ENCODE data around the gene ZNF146.
"Not testable (repeated sequence)": the region's sequence is repeated elsewhere in the genome, so short reads cannot be mapped to it uniquely, and the experiment has no call there.

The ZNF146 gene

DNA sequence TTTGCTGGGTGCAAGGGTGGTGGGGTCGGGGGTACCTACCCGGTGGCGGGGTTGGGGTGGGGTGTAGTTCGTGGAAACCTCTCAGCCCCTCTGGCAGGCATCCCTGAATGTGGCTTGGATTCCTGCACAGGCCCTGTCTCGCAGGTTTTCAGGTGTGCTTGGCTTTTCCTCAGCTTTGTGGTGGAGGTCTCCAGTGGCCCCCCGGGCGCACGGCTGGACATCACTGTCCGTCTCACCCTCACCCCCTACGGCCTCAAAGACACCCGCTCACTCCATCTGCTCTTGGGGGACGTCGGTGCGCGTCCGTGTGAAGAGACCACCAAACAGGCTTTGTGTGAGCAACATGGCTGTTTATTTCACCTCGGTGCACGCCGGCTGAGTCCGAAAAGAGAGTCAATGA is 44.3 kb downstream of the ZNF146 start:
- Histone ChIP-seq H3K4me3 (replicated peaks; ENCODE audit: low read depth, low read length) (no peak overlapping the region), H3K27me3 (replicated peaks; ENCODE audit: control insufficient read depth, insufficient read depth, low read length) (no peaks in the 10 kb centered on the region), H3K36me3 (ENCODE audit: control insufficient read depth, insufficient read depth, low read length) (no peaks in the 10 kb centered on the region)
- DNase-seq (ENCODE audit: extremely low read depth, insufficient read length): no peak
- TF ChIP-seq, protein P1, sequence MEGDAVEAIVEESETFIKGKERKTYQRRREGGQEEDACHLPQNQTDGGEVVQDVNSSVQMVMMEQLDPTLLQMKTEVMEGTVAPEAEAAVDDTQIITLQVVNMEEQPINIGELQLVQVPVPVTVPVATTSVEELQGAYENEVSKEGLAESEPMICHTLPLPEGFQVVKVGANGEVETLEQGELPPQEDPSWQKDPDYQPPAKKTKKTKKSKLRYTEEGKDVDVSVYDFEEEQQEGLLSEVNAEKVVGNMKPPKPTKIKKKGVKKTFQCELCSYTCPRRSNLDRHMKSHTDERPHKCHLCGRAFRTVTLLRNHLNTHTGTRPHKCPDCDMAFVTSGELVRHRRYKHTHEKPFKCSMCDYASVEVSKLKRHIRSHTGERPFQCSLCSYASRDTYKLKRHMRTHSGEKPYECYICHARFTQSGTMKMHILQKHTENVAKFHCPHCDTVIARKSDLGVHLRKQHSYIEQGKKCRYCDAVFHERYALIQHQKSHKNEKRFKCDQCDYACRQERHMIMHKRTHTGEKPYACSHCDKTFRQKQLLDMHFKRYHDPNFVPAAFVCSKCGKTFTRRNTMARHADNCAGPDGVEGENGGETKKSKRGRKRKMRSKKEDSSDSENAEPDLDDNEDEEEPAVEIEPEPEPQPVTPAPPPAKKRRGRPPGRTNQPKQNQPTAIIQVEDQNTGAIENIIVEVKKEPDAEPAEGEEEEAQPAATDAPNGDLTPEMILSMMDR (IDR thresholded peaks at IDR 0.05; ENCODE audit: insufficient read depth, low read length, poor library complexity, severe bottlenecking): no peak

DNA sequence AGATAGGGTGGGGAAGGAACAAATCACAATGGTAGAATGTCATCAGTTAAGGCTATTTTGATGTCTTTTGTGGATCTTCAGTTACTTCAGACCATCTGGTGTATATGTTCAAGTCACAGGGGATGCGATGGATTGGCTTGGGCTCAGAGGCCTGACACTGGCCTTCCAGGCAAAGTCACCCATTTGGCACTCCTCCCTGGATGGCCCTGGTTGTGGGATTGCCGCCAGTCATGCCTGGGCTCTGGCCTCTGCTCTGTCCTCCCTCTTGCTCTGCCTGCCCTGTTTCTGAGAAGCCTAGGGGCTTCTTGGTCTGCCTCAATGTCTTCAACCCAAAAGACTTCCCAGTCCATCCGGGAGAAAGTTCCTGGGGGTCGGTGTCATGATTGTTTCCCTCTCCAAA is 50.2 kb downstream of the ZNF146 start:
- no peaks in the 10 kb centered on the region for H3K27me3 ChIP-seq (replicated peaks; ENCODE audit: control insufficient read depth, insufficient read depth, low read length)
- TF ChIP-seq, protein P1 (IDR thresholded peaks at IDR 0.05; ENCODE audit: insufficient read depth, low read length, poor library complexity, severe bottlenecking): no peak
- no peak overlapping the region for H3K4me3 ChIP-seq (replicated peaks; ENCODE audit: low read depth, low read length)
- no peak for DNase-seq (ENCODE audit: extremely low read depth, insufficient read length)
- H3K36me3 ChIP-seq (ENCODE audit: control insufficient read depth, insufficient read depth, low read length): no peaks in the 10 kb centered on the region

GRCh38 chr19:36265856-36266374 is 51.0 kb downstream of the ZNF146 start:
- no peaks in the 10 kb centered on the region for H3K27me3 ChIP-seq (replicated peaks; ENCODE audit: control insufficient read depth, insufficient read depth, low read length)
- TF ChIP-seq, protein P1 (IDR thresholded peaks at IDR 0.05; ENCODE audit: insufficient read depth, low read length, poor library complexity, severe bottlenecking): no peak
- no peaks in the 10 kb centered on the region for H3K36me3 ChIP-seq (ENCODE audit: control insufficient read depth, insufficient read depth, low read length)
- no peak for DNase-seq (ENCODE audit: extremely low read depth, insufficient read length)
- no peak overlapping the region for H3K4me3 ChIP-seq (replicated peaks; ENCODE audit: low read depth, low read length)

DNA sequence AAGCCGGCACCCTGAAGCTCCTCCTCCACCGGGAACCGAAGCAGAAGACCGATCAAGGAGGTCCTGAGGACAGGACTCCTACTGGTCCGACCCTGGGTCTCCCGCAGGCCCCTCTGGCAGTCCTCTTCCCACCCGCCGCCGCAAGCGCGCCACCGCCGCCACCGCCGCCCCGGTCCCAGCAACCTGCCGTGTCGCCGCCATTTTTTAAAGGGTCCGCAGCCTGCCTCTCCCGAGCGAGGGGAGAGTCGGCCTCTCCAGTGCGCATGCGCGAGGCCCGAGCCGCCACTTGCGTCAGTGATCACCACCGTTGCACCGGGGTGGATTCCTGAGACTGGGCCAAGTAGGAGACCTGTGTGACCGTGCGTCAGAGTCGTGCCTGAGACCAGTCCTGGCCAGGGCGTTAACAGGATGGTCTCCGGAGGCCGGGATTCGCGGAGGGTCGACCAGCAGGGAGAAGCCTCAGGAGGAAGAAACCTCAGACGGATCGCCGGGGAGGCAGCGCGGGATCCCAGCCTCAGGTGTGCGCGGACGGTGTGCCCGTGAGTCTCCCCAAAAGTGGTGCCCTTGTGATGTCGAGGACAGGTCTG is 51.6 kb downstream of the ZNF146 start:
- TF ChIP-seq, protein P1 (IDR thresholded peaks at IDR 0.05; ENCODE audit: insufficient read depth, low read length, poor library complexity, severe bottlenecking): no peak
- Histone ChIP-seq H3K36me3 (ENCODE audit: control insufficient read depth, insufficient read depth, low read length) (no peaks in the 10 kb centered on the region), H3K27me3 (replicated peaks; ENCODE audit: control insufficient read depth, insufficient read depth, low read length) (no peaks in the 10 kb centered on the region), H3K4me3 (replicated peaks; ENCODE audit: low read depth, low read length) (no peak overlapping the region)
- no peak for DNase-seq (ENCODE audit: extremely low read depth, insufficient read length)

DNA sequence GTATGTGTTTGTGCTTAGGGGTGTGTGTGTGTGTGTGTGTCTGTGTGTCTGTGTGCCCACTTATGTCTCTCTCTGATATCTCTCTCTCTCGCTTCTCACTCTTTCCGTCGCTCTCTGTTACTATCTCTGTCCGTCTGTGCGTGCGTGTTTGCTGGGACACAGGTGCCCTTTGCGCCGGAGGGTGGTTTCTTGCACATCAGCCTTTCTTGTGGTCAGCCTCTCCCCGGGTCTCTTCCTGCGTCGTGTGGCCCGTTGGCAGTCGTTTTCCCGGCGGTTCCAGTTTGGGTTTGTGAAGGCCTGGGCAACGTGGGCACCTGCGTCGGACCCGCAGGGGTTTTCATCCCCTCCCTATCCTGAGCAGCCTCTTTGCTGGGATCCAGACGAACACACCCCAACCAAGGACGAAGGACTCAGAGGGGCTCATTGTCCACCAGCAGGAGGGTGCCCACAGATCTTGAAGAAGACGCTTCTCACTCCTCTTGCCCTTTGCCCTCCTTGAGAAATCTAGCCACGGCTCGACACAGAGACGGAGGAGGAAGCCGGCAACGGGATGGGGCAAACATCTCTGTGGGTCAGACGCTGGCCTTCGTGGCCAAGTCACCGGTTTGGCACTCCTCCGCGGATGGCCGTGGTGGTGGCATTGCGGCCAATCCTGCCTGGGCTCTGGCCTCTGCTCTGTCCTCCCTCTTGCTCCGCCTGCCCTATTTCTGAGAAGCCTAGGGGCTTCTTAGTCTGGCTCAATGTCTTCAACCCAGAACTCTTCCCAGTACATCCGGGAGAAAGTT is 52.3 kb downstream of the ZNF146 start:
- TF ChIP-seq, protein P1 (IDR thresholded peaks at IDR 0.05; ENCODE audit: insufficient read depth, low read length, poor library complexity, severe bottlenecking): no peak
- no peak overlapping the region for H3K4me3 ChIP-seq (replicated peaks; ENCODE audit: low read depth, low read length)
- H3K27me3 ChIP-seq (replicated peaks; ENCODE audit: control insufficient read depth, insufficient read depth, low read length): no peaks in the 10 kb centered on the region
- DNase-seq (ENCODE audit: extremely low read depth, insufficient read length): no peak
- H3K36me3 ChIP-seq (ENCODE audit: control insufficient read depth, insufficient read depth, low read length): no peaks in the 10 kb centered on the region

GRCh38 chr19:36268081-36268480 is 53.2 kb downstream of the ZNF146 start:
- not testable (repeated sequence) for H3K27me3 ChIP-seq (replicated peaks; ENCODE audit: control insufficient read depth, insufficient read depth, low read length); DNase-seq (ENCODE audit: extremely low read depth, insufficient read length); H3K4me3 ChIP-seq (replicated peaks; ENCODE audit: low read depth, low read length); H3K36me3 ChIP-seq (ENCODE audit: control insufficient read depth, insufficient read depth, low read length)

GRCh38 chr19:36268591-36268990 is 53.7 kb downstream of the ZNF146 start:
- H3K27me3 ChIP-seq (replicated peaks; ENCODE audit: control insufficient read depth, insufficient read depth, low read length); DNase-seq (ENCODE audit: extremely low read depth, insufficient read length); H3K4me3 ChIP-seq (replicated peaks; ENCODE audit: low read depth, low read length); H3K36me3 ChIP-seq (ENCODE audit: control insufficient read depth, insufficient read depth, low read length): not testable (repeated sequence)

GRCh38 chr19:36269295-36269694 is 54.4 kb downstream of the ZNF146 start:
- not testable (repeated sequence) for H3K27me3 ChIP-seq (replicated peaks; ENCODE audit: control insufficient read depth, insufficient read depth, low read length); DNase-seq (ENCODE audit: extremely low read depth, insufficient read length); H3K4me3 ChIP-seq (replicated peaks; ENCODE audit: low read depth, low read length); H3K36me3 ChIP-seq (ENCODE audit: control insufficient read depth, insufficient read depth, low read length)

Data from GM06990 (cell line).